OCI-LY1 (cell line): Measurements from ENCODE around the gene YKT6.

Experiments used
- H2AFZ ChIP-seq: fragments of 200-600 bp; sonication (generic), shearing (Covaris generic); 2 replicates; pipeline ENCODE4 v1.6.0; 2014; ENCODE audit warnings: antibody characterized with exemption, mild to moderate bottlenecking, low read length
- H3F3A ChIP-seq: fragments of 200-600 bp; sonication (generic), shearing (Covaris generic); 2 replicates; pipeline ENCODE4 v1.6.0; 2014; ENCODE audit warnings: mild to moderate bottlenecking, antibody characterized with exemption, low read length, moderate library complexity; ENCODE audit not compliant: insufficient read depth
- H3K27ac ChIP-seq: fragments of 200-600 bp; sonication (generic); 2 replicates; pipeline ENCODE4 v1.5.1; 2014; ENCODE audit warnings: low read length, mixed run types, mild to moderate bottlenecking, low read depth; ENCODE audit not compliant: poor library complexity, severe bottlenecking
- H3K27me3 ChIP-seq: fragments of 200-600 bp; sonication (generic); 2 replicates; pipeline ENCODE4 v1.6.0; 2014; ENCODE audit warnings: antibody characterized with exemption, mild to moderate bottlenecking, low read length, moderate library complexity; ENCODE audit not compliant: insufficient read depth
- H3K36me3 ChIP-seq: fragments of 200-600 bp; sonication (generic); 2 replicates; pipeline ENCODE4 v1.6.1; 2014; ENCODE audit warnings: mild to moderate bottlenecking, antibody characterized with exemption, low read length, moderate library complexity, mixed read lengths; ENCODE audit not compliant: insufficient read depth
- H3K4me1 ChIP-seq: fragments of 200-600 bp; sonication (generic); 2 replicates; pipeline ENCODE4 v1.5.1; 2014; ENCODE audit warnings: mild to moderate bottlenecking, low read length, moderate library complexity; ENCODE audit not compliant: insufficient read depth, severe bottlenecking
- H3K4me2 ChIP-seq: fragments of 200-600 bp; sonication (generic), shearing (Covaris generic); 2 replicates; pipeline ENCODE4 v1.6.1; 2014; ENCODE audit warnings: low read length
- H3K4me3 ChIP-seq: fragments of 200-600 bp; sonication (generic); 2 replicates; pipeline ENCODE4 v1.5.1; 2014; ENCODE audit warnings: low read length, low read depth, mild to moderate bottlenecking, mixed read lengths; ENCODE audit not compliant: poor library complexity, severe bottlenecking
- H3K79me2 ChIP-seq: fragments of 200-600 bp; shearing (Covaris generic); 2 replicates; pipeline ENCODE4 v1.6.1; 2016; ENCODE audit warnings: mixed run types, low read length, mixed read lengths; ENCODE audit not compliant: insufficient read depth
- H3K9ac ChIP-seq: fragments of 200-600 bp; sonication (generic), shearing (Covaris generic); 2 replicates; pipeline ENCODE4 v1.6.1; 2014; ENCODE audit warnings: mild to moderate bottlenecking, low read length, mixed read lengths
- H3K9me2 ChIP-seq: fragments of 200-600 bp; sonication (generic), shearing (Covaris generic); 2 replicates; pipeline ENCODE4 v1.6.1; 2014; ENCODE audit warnings: low read depth, mild to moderate bottlenecking, low read length, mixed read lengths
- H3K9me3 ChIP-seq: fragments of 200-600 bp; shearing (Covaris generic); 2 replicates; pipeline ENCODE4 v1.6.1; 2014; ENCODE audit warnings: low read length, mixed read lengths
- H4K20me1 ChIP-seq: fragments of 200-600 bp; sonication (generic), shearing (Covaris generic); 2 replicates; pipeline ENCODE4 v1.6.0; 2016; ENCODE audit warnings: mild to moderate bottlenecking, low read length; ENCODE audit not compliant: insufficient read depth
- EZH2 ChIP-seq: fragments of 200-600 bp; sonication (generic), shearing (Covaris generic); IDR thresholded peaks from 2 replicates; pipeline ENCODE4 v1.8.0; 2017; ENCODE audit warnings: borderline replicate concordance, mixed run types, mild to moderate bottlenecking, antibody characterized with exemption, low read length, moderate library complexity, mixed read lengths
- TF ChIP-seq, protein P1 (sequence below): fragments of 200-600 bp; sonication (generic), shearing (Covaris generic); IDR thresholded peaks from 2 replicates; pipeline ENCODE4 v1.5.1; 2017; ENCODE audit warnings: mild to moderate bottlenecking, antibody characterized with exemption, low read length, moderate library complexity, mixed read lengths

The YKT6 gene

DNA sequence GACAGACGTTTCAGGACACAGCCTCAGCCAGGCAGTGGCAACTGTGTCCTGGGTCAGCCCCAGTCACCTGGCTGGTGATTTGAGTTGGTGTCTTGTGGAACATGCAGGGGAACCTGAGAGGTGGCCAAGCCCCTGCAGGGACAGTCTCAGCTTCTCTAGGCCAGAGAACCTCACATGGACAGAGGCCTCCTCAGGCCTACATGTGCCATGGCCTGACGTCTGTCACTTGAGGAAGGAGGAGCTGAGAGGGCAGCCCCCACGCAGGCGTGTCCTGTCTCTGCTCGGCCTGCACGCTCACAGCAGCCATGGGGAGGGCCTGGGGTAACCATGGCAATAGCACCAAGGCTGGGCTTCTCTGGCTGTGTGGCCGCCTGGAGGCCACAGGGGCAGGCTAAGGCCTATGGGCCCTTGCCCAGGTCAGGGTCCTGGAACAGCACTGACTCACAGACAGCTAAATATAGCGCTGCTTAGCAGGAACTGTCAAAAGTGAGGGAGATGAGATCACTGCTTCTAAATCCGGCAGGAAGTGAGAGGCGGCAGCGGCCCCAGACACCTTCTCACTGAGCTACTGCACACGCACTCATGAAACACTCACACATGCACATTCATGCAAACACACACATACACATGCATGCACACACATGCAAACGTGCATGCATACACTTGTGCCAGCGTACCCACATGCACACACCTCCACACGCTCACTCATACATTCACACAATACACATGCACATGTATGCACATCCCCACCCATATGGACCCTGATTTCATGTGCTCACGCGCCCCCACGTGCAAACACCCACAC, 57.0 kb downstream of the YKT6 start:
- H3K27me3 ChIP-seq = peaks cover 8% of the 10 kb centered on the region; the same call in 1 of the 2 replicates
- H3K4me1 ChIP-seq = peaks cover 8% of the 10 kb centered on the region
- no peak overlapping the region for H3K4me3 ChIP-seq
- H3K9ac ChIP-seq = no peak overlapping the region
- no peak overlapping the region for H3K4me2 ChIP-seq
- H2AFZ ChIP-seq = no peak overlapping the region
- no peaks in the 10 kb centered on the region for H3K36me3 ChIP-seq
- H3F3A ChIP-seq = no peaks in the 10 kb centered on the region
- no peaks in the 10 kb centered on the region for H3K79me2 ChIP-seq
- no peak overlapping the region for H3K27ac ChIP-seq
- H4K20me1 ChIP-seq = no peaks in the 10 kb centered on the region
- no peaks in the 10 kb centered on the region for H3K9me2 ChIP-seq
- no peaks in the 10 kb centered on the region for H3K9me3 ChIP-seq
- TF ChIP-seq EZH2 = no peak
- TF ChIP-seq, protein P1, sequence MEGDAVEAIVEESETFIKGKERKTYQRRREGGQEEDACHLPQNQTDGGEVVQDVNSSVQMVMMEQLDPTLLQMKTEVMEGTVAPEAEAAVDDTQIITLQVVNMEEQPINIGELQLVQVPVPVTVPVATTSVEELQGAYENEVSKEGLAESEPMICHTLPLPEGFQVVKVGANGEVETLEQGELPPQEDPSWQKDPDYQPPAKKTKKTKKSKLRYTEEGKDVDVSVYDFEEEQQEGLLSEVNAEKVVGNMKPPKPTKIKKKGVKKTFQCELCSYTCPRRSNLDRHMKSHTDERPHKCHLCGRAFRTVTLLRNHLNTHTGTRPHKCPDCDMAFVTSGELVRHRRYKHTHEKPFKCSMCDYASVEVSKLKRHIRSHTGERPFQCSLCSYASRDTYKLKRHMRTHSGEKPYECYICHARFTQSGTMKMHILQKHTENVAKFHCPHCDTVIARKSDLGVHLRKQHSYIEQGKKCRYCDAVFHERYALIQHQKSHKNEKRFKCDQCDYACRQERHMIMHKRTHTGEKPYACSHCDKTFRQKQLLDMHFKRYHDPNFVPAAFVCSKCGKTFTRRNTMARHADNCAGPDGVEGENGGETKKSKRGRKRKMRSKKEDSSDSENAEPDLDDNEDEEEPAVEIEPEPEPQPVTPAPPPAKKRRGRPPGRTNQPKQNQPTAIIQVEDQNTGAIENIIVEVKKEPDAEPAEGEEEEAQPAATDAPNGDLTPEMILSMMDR = no peak

DNA sequence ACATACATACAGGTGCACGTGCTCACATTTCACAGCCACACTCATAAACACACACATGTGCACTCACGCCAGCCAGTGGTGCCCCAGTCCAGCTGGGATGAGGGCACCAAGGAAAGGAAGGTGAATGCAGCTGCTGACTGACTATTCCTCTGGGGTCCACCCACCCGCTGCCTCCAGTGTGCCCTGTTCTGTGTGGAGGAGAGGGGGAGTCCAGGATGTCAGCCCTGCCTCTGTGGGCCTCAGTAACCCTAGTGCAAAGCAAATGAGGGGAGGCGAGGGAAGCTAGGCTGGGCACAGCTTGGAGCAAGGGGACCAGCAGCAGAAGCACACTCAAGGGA, 57.6 kb downstream of the YKT6 start:
- Histone ChIP-seq H3K36me3 (no peaks in the 10 kb centered on the region), H3F3A (no peaks in the 10 kb centered on the region), H4K20me1 (no peaks in the 10 kb centered on the region), H3K79me2 (no peaks in the 10 kb centered on the region), H3K9ac (no peak overlapping the region), H2AFZ (no peak overlapping the region), H3K9me2 (no peaks in the 10 kb centered on the region), H3K4me1 (peaks cover 8% of the 10 kb centered on the region), H3K27me3 (peaks cover 14% of the 10 kb centered on the region), H3K4me2 (no peak overlapping the region), H3K9me3 (no peaks in the 10 kb centered on the region), H3K4me3 (no peak overlapping the region), H3K27ac (no peak overlapping the region)
- TF ChIP-seq, protein P1 = no peak
- TF ChIP-seq EZH2 = no peak

DNA sequence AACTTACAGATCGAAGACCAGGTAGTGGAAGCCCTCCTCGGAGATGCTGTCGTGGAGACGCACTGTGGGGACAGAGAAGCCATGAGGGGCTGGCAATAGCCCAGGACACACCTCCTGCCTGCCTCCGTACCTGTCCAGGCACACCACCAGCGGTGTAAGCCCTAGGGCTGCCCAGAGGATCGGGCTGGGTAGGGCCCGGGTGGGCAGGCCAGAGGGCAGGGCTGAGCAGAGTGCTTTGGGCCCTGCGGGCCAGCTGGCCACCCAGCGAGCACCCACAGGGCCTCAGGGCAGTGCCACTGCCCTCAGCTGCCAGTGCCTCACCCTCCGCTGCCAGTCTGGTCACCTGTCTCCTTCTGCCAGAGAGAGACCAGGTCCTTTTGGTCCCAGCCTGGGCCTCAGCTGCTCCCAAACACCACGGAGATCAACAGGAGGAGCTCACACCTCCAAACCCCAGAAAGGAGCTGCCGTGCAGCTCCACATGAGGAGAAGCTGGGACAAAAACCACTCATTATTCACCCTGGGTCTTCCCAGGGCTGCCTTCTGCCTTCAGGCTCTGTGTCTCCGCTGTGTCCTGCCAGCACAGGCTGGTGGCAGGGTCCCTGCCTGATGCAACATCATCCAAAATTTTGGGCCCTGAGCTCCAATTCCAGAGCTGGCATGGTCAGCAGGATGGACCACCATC, 58.2 kb downstream of the YKT6 start:
- Histone ChIP-seq H3K27ac (no peak overlapping the region), H3K79me2 (no peaks in the 10 kb centered on the region), H3K27me3 (peaks cover 20% of the 10 kb centered on the region), H3K9me3 (no peaks in the 10 kb centered on the region), H3K4me1 (peaks cover 8% of the 10 kb centered on the region), H3K36me3 (no peaks in the 10 kb centered on the region), H3K4me3 (no peak overlapping the region), H4K20me1 (no peaks in the 10 kb centered on the region), H3K9ac (no peak overlapping the region), H2AFZ (no peak overlapping the region), H3K4me2 (no peak overlapping the region), H3K9me2 (no peaks in the 10 kb centered on the region), H3F3A (no peaks in the 10 kb centered on the region)
- TF ChIP-seq, protein P1 = no peak
- TF ChIP-seq EZH2 = no peak
